Fibroblast of skin of right biceps (primary cell): ENCODE measurements around the gene PNMA8A.

Source experiments
- DNase-seq: peaks from one replicate; pipeline ENCODE4 v3.0.0-alpha.2; 2013

PNMA8A gene

GRCh38 chr19:46426506-46427162, 44.7 kb downstream of the PNMA8A start:
- DNase-seq, result peak; percentile 77

- DNase-seq, result peak; percentile 35
Measured at GRCh38 chr19:46426035-46426505, 45.3 kb downstream of the PNMA8A start.

GRCh38 chr19:46423188-46423587, 48.2 kb downstream of the PNMA8A start:
- no peak for DNase-seq

- no peak for DNase-seq
Measured at GRCh38 chr19:46422344-46422743, 49.0 kb downstream of the PNMA8A start.

GRCh38 chr19:46420056-46420455, 51.3 kb downstream of the PNMA8A start:
- DNase-seq, result no peak
